Midbrain (tissue), 1 donor: ENCODE data around the gene EDDM13.
A peak's percentile ranks its signal among the peaks of the same experiment; 100 is the strongest.
"Not testable (repeated sequence)": the region's sequence is repeated elsewhere in the genome, so short reads cannot be mapped to it uniquely, and the experiment has no call there.

Experiments used
- DNase-seq: peaks from one replicate; lab custom pipeline; 2025; lab: John Stamatoyannopoulos, UW

EDDM13 gene

GRCh38 chr19:56272161-56272798, at the start of gene EDDM13:
TSS of gene EDDM13 (plus strand) at chr19:56272748. CDS start at chr19:56272835, 87 bp downstream.
- no peak for DNase-seq

GRCh38 chr19:56222901-56223300, 49.6 kb upstream of the EDDM13 start:
- no peak for DNase-seq

GRCh38 chr19:56223481-56223880, 49.1 kb upstream of the EDDM13 start:
- no peak for DNase-seq

- no peak for DNase-seq
Observed at GRCh38 chr19:56245121-56245740, 27.3 kb upstream of the EDDM13 start.

GRCh38 chr19:56245764-56246163, 26.8 kb upstream of the EDDM13 start:
- not testable (repeated sequence) for DNase-seq

GRCh38 chr19:56248736-56249338, 23.7 kb upstream of the EDDM13 start:
- DNase-seq: not testable (repeated sequence)

GRCh38 chr19:56252699-56253422, 19.7 kb upstream of the EDDM13 start:
- DNase-seq: peak; percentile 7

- peak; percentile 43 for DNase-seq
Observed at GRCh38 chr19:56253737-56254136, 18.8 kb upstream of the EDDM13 start.

GRCh38 chr19:56258272-56258671, 14.3 kb upstream of the EDDM13 start:
- no peak for DNase-seq

GRCh38 chr19:56261145-56261544, 11.4 kb upstream of the EDDM13 start:
- no peak for DNase-seq

- DNase-seq: not testable (repeated sequence)
Observed at GRCh38 chr19:56261932-56262331, 10.6 kb upstream of the EDDM13 start.

GRCh38 chr19:56263319-56263718, 9.2 kb upstream of the EDDM13 start:
- no peak for DNase-seq

- DNase-seq: no peak
Observed at GRCh38 chr19:56266051-56266450, 6.5 kb upstream of the EDDM13 start.

- no peak for DNase-seq
Observed at GRCh38 chr19:56269348-56269747, 3.2 kb upstream of the EDDM13 start.

GRCh38 chr19:56270676-56271075, 1.9 kb upstream of the EDDM13 start:
- no peak for DNase-seq

GRCh38 chr19:56271151-56271550, 1.4 kb upstream of the EDDM13 start:
- no peak for DNase-seq

- DNase-seq: no peak
Observed at GRCh38 chr19:56273563-56274117, 1.1 kb downstream of the EDDM13 start.

- DNase-seq: no peak
Observed at GRCh38 chr19:56282809-56283208, 10.3 kb downstream of the EDDM13 start.

- no peak for DNase-seq
Observed at GRCh38 chr19:56284746-56285145, 12.2 kb downstream of the EDDM13 start.

- no peak for DNase-seq
Observed at GRCh38 chr19:56290104-56290503, 17.6 kb downstream of the EDDM13 start.

- no peak for DNase-seq
Observed at GRCh38 chr19:56291867-56292266, 19.3 kb downstream of the EDDM13 start.

- DNase-seq: peak; percentile 10
Observed at GRCh38 chr19:56294549-56294948, 22.0 kb downstream of the EDDM13 start.
